Kidney glomerular epithelial cell (primary cell): ENCODE data around the gene NOG.

Experiments used
- DNase-seq: peaks from one replicate; lab custom pipeline; 2025; lab: John Stamatoyannopoulos, UW

NOG gene

GRCh38 chr17:56596691-56597494, 3.4 kb downstream of the NOG start:
- DNase-seq, result no peak

- DNase-seq, result no peak
Observed at GRCh38 chr17:56597495-56597990, 4.0 kb downstream of the NOG start.

GRCh38 chr17:56598466-56598865, 5.0 kb downstream of the NOG start:
- DNase-seq, result no peak

GRCh38 chr17:56599088-56599487, 5.6 kb downstream of the NOG start:
- no peak for DNase-seq

GRCh38 chr17:56599566-56599965, 6.1 kb downstream of the NOG start:
- DNase-seq, result no peak

- no peak for DNase-seq
Observed at GRCh38 chr17:56600256-56600655, 6.8 kb downstream of the NOG start.

GRCh38 chr17:56601591-56601990, 8.1 kb downstream of the NOG start:
- DNase-seq, result no peak

- DNase-seq, result no peak
Observed at GRCh38 chr17:56602292-56603130, 9.0 kb downstream of the NOG start.

- no peak for DNase-seq
Observed at GRCh38 chr17:56603486-56604238, 10.2 kb downstream of the NOG start.

GRCh38 chr17:56604691-56605290, 11.3 kb downstream of the NOG start:
- DNase-seq, result no peak

GRCh38 chr17:56608944-56609343, 15.4 kb downstream of the NOG start:
- DNase-seq, result no peak

GRCh38 chr17:56610321-56610720, 16.8 kb downstream of the NOG start:
- no peak for DNase-seq

GRCh38 chr17:56613131-56613530, 19.6 kb downstream of the NOG start:
- no peak for DNase-seq

- no peak for DNase-seq
Observed at GRCh38 chr17:56614522-56614921, 21.0 kb downstream of the NOG start.

- DNase-seq, result no peak
Observed at GRCh38 chr17:56616239-56616638, 22.7 kb downstream of the NOG start.

GRCh38 chr17:56623383-56623782, 29.9 kb downstream of the NOG start:
- no peak for DNase-seq

GRCh38 chr17:56624309-56624708, 30.8 kb downstream of the NOG start:
- no peak for DNase-seq

GRCh38 chr17:56624912-56625311, 31.4 kb downstream of the NOG start:
- DNase-seq, result no peak

- no peak for DNase-seq
Observed at GRCh38 chr17:56629531-56630075, 36.1 kb downstream of the NOG start.

GRCh38 chr17:56630202-56630601, 36.7 kb downstream of the NOG start:
- DNase-seq, result no peak

- no peak for DNase-seq
Observed at GRCh38 chr17:56633681-56634080, 40.2 kb downstream of the NOG start.

- no peak for DNase-seq
Observed at GRCh38 chr17:56635641-56636040, 42.1 kb downstream of the NOG start.
